HG03060 (cell line): ENCODE data around the gene SERHL2.
"Not testable (repeated sequence)": the region's sequence is repeated elsewhere in the genome, so short reads cannot be mapped to it uniquely, and the experiment has no call there.

Experiments
- ATAC-seq: cut with Tn5 transposase; IDR thresholded peaks from one replicate; pipeline ENCODE4 v1.9.1; 2021; ENCODE audit warnings: low read depth, moderate number of reproducible peaks; ENCODE audit not compliant: unreplicated experiment

Gene SERHL2

DNA sequence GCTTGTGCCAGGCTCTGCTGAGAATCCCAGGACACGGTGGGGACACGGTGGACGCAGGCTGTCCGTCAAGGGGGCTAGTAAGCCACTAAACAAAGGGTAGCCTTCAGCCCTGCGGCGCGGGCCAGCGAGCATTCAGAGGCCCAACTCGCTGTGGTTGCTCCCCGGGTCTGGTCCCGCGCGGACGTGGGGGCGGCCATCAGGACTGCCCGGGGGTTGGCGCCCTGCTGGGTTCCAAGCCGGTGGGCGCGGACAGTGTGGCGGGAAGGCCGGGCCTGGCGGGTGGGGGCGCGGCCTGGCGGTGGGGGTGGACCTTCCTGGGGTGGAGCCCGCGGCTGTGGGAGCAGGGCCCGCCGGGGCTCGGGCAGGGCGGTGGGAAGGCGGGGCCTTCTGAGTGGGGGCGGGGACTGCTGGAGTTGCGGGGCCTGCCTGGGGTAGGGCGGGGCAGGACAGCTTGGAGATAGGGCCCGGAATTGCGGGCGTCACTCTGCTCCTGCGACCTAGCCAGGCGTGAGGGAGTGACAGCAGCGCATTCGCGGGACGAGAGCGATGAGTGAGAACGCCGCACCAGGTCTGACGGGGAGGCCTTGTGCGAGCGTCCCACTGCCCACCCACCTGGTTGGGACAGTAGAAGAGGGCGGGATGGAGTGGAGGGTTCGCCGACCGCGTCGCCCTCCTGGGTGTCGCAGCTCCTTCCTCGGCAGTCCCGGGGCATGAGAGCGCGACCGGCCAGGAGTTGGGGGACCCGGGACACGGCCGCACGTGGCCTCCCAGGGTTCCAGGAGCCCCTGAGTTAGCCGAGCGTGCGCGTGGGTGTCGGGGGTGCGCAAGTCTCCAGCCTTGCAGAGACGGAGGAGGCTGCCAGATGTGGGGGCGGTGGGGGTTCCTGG, at the start of gene SERHL2:
Gene SERHL2 (plus strand): TSS at position 482 of the 887 bp plus-strand sequence. CDS start 65 bp downstream, at position 547.
- ATAC-seq, result no peak

DNA sequence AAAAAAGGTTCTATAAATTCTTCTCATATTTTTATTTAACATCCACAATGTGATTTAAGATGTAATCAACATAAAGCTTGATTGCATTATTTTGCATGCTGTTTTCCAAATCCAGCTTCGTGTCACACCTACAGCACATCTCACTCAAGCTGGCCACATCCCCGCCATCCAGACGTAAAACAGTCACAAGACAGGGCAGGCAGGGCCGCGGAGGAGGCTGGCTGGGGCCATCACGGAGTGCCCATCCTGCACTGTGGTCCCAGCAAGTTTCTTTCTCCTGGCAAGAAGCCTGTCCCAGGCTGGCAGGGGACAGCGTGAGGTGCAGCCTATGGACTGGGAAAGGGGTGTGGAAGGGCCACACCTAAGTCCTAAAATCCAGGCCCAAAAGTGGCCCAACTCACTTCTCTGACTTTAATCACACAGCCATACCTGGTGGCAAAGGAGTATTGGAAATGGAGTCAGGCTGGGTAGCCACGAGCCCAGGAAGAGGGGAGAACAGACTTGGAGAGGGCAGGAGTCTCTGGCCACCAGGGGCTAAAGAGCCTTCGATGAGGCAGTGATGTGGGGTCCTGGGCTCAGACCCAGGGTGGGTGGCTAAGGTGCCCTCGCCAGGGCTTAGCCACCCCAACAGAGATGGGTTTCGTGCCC, 45.3 kb upstream of the SERHL2 start:
- not testable (repeated sequence) for ATAC-seq

DNA sequence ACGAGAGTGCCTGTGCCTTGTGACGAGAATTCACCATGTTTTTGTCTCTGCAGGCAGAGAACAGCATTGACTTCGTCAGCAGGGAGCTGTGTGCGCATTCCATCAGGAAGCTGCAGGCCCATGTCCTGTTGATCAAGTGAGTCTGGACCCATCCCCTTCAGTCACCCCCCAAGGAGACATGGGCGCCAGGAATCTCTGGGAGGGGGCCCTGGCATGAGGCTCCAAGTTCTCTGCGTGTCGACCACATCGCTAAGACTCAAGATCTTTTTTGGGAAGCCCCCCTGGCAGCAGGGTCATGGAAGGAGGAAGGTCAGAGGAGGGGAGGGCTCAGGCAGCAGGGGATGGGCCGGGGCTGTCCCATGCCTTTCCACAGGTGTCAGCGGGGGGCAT, 44.8 kb upstream of the SERHL2 start:
- not testable (repeated sequence) for ATAC-seq

DNA sequence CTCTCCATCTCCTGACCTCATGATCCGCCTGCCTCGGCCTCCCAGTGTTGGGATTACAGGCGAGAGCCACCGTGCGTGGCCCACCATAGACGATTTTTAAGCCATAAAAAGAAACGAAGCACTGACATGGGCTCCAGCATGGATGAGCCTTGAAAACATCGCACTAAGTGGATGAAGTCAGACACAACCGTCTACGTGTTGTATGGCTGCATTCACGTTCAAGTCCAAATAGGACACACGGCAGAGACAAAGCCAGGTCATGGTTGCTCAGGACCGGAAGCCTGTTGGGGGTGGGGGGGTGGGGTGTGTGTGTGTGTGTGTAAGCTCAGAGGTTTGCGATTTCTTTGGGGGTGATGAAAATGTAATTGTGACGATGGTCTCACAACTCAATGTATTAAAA, 44.2 kb upstream of the SERHL2 start:
- no peak for ATAC-seq

DNA sequence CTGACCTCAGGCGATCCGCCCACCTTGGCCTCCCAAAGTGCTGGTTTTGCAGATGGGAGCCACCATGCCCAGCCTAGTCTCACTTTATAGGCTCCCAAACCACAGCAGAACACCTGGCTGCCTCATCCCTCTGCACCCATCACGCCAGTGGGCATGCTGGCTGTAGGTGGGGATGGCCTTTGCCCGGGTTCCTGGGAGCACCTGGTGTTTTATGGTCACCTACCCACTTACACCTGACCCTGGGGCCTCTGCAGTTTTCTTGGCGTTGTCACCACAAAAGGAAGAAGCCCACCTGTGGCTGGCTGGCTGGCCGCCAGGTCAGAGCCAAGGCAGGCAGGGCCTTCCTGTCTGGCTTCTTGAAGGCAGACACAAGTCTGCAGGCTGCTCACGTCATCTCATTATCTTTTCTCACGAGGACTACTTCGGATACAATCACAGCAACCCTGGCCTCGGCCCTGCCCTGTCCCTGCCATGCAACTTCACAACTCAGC, 42.3 kb upstream of the SERHL2 start:
- ATAC-seq, result no peak

GRCh38 chr22:42512273-42512990, 41.3 kb upstream of the SERHL2 start:
- not testable (repeated sequence) for ATAC-seq

DNA sequence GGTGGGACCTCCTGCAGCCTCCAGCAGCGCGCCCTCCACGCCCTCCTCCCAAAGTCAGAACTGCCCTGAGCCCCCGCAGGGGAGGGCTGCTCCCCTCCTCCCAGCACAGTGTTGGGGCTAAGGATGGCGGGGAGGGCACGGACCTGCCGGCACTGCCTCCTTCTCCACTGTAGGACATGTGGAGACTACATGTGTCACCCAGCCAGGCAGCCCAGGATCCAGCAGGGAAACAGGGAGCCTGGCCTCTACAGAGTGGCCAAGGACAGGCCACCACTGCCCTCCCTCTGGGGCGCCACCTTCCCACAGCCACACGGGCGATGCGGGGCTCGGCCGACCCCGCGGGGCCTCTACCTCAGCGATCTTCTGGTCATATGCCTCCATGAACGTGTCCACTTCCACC, 39.4 kb upstream of the SERHL2 start:
- not testable (repeated sequence) for ATAC-seq

DNA sequence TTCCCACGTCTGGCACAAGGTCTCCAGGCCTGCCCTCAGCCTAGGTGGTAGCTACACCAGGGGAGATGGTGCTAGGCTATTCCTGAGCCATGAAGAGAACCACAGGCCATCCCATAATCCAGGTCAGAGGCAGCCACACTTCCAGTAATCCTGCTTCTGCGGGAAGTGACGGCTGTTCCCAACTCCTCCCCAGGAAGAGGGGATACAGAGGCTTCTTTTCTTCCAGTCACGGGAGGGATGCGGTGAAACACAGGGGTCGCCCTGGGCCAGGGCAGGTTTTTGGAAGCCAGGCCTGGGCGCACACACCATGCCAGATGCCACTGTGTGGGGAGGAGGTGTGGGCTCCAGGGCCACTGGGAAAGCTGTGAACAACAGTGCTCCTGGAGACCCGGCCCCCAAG, 38.5 kb upstream of the SERHL2 start:
- not testable (repeated sequence) for ATAC-seq

DNA sequence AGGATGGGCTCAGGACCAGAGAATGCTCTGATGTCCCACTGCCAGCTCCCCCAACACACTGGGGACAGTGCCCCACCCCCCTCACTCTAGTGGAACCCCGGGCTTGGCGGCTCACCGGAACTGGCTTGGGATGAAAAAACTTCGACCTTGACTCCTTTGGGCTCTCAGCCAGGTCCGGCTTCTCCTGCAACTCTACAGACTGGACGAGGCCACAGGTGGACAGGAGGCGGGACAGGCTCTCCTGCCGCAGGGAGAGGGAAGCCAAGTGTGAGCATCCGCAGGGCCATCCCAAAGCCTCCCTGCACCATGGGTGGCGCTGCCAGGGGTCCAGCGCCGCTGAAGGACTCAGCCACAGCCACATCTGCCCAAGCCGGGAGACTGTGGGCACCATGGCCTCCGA, 37.9 kb upstream of the SERHL2 start:
- no peak for ATAC-seq

GRCh38 chr22:42517103-42517502, 36.7 kb upstream of the SERHL2 start:
- ATAC-seq, result not testable (repeated sequence)

DNA sequence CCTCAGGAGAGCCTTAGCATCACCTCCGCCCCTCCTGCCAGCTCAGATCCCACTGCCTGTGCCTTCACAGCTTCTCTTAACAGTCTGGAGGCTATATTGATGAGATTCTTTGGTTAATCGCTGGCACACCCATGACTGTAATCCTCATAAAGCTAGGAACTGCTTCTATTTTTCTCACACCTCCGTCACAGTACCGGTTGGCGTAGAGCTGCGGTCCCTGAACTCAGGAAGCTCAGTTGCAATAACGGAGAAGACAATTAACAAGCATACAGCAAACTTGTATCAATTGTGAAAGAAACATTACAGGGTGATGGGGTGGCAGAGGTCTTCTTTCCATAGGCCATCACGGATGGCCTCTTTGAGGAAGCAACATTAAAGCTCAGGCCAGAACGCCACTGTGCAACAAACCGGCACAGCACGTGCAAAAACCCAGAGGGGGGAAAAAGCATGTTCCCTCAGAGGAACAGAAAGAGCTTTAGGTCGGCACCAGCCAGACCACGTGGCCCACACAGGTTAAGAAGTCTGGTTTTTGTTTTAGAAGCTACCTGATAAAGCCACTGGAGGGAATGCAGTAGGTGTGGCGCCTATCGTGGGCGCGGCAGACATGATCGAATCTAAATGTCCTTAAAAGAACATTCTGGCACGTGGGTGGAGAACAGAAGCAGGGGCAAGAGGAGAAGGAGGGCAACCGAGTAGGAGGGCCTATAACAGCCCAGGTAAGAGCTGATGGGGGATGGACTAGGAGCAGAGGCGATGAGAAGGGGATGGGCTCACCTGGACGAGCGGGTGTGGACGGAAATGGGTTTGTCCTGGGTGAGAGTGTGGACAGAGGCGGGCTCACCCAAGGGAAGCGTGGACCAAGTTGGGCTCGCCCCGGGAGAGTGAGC, 34.9 kb upstream of the SERHL2 start:
- ATAC-seq, result not testable (repeated sequence)

DNA sequence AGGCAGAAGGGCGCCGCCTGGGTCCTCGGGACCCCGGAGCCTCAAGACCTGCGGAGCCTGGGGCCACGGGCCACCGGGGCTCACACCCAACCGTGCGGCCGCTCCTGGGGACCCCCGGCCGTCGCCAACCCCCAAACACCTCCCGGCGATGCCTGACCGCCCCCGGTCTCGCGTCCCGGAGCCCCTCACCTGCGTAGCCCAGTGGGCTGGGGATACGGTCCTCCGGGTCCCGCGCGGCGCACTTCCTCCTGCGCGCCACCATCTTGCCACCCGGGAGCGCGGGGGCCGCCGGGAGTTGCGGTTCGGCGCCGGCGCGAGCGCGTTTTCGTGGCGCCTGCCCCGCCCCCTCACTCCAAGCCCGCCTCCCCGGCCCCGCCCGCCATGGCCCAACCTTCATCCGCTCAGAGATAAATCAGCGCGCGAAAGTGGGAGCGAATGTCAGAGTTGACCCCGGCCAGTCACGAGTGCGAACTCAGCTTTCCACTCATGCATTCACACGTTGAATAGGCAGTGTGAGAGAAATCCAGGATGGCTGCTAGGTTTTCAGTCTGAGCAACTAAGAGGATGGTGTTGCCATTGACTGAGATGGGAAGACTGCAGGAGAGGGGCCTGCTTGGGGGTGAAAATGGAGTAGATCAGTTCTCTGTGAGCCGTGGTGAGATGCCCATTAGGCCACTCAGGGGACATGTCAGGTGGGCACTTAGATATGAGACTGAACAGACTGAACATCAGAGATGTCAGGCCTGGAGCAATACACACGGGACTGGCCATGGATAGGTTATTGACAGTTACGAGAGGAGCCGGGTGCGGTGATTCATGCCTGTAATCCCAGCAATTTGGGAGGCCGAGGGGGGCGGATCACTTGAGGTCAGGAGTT, 34.0 kb upstream of the SERHL2 start, which contains the start of gene RRP7A:
Gene RRP7A (minus strand): TSS at position 272 of the 877 bp plus-strand sequence. CDS start 10 bp downstream, at position 262.
- ATAC-seq, result no peak

GRCh38 chr22:42521228-42521546, 32.6 kb upstream of the SERHL2 start:
- no peak for ATAC-seq

DNA sequence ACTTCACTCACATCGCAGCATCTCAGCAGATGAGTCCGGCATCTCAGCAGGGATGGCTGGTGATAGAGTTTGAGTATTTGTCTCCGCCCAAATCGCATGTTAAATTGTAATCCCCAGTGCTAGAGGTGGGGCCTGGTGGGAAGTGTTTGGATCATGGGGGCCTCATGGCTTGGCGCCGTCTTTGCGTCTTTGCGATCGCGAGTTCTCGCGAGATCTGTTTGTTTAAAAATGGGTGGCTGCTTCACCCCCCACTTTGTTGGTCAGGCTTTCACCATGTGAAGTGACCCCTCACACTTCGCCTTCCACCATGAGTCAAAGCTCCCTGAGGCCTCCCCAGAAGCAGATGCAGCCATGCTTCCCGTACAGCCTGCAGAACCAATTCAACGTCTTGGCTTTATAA, 31.2 kb upstream of the SERHL2 start:
- ATAC-seq, result no peak

GRCh38 chr22:42528591-42529307, 25.0 kb upstream of the SERHL2 start:
- no peak for ATAC-seq

DNA sequence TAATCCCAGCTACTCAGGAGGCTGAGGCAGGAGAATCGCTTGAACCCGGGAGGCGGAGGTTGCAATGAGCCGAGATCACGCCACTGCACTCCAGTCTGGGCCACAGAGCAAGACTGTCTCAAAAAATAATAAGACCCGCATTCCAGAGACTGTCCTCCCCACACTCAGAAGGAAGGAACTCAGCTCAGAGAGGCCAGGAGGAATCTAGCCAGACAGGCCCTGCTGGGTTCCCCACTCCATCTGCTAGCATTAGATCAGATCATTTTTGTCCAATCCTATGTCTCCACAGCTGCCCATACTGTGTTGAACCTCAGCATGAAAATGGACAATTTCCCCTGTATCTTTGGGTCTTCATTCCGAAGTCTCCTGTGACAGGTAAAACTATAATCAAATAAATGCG, 24.3 kb upstream of the SERHL2 start:
- ATAC-seq, result not testable (repeated sequence)

DNA sequence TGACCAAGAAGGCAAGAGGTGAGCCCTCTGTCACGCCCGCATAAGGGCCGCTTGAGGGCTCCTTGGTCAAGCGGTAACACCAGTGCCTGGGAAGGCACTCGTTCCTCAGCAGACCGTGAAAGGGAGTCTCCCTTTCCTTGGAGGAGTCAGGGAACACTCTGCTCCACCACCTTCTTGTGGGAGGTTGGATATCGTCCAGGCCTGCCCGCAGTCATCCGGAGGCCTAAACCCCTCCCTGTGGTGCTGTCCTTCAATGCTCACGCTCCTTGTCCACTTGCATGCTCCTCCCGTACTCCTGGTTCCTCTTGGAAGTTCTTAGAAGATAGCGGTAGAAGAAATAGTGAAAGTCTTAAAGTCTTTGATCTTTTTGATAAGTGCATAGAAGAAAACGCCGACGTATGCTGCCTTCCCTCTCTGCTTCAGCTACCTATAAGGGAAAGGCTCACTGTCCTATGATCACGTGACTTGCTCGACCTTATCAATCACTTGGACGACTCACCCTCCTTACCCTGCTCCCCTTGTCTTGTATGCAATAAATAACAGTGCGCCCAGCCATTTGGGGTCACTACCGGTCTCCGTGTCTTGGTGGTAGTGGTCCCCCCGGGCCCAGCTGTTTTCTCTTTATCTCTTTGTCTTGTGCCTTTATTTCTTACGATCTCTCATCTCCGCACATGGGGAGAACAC, 22.2 kb upstream of the SERHL2 start:
- not testable (repeated sequence) for ATAC-seq

- no peak for ATAC-seq
Measured at GRCh38 chr22:42533638-42533977, 20.1 kb upstream of the SERHL2 start.
